GM18868 (cell line): ENCODE results near the gene OR1E1.
"Not testable (repeated sequence)": the region's sequence is repeated elsewhere in the genome, so short reads cannot be mapped to it uniquely, and the experiment has no call there.

Experiments
- ATAC-seq: cut with Tn5 transposase; IDR thresholded peaks from one replicate; pipeline ENCODE4 v1.9.1; 2021; ENCODE audit warnings: mild to moderate bottlenecking, moderate library complexity; ENCODE audit not compliant: unreplicated experiment

OR1E1 gene

GRCh38 chr17:3398310-3398709, at the start of gene OR1E1:
OR1E1 (minus strand) TSS chr17:3398410; CDS start chr17:3398410, 0 bp downstream.
- no peak for ATAC-seq

- no peak for ATAC-seq
Observed at GRCh38 chr17:3447625-3448024, 49.4 kb upstream of the OR1E1 start.

GRCh38 chr17:3440451-3440850, 42.2 kb upstream of the OR1E1 start:
- no peak for ATAC-seq

- no peak for ATAC-seq
Observed at GRCh38 chr17:3438368-3438767, 40.2 kb upstream of the OR1E1 start.

- ATAC-seq, result no peak
Observed at GRCh38 chr17:3433741-3434140, 35.5 kb upstream of the OR1E1 start, which contains the start of gene OR1E2. OR1E2 (minus strand) TSS chr17:3433841; CDS start chr17:3433841, 0 bp downstream.

- not testable (repeated sequence) for ATAC-seq
Observed at GRCh38 chr17:3433215-3433614, 35.0 kb upstream of the OR1E1 start.

- ATAC-seq, result no peak
Observed at GRCh38 chr17:3418222-3418621, 20.0 kb upstream of the OR1E1 start.

GRCh38 chr17:3415610-3416009, 17.4 kb upstream of the OR1E1 start:
- no peak for ATAC-seq

- not testable (repeated sequence) for ATAC-seq
Observed at GRCh38 chr17:3412216-3412615, 14.0 kb upstream of the OR1E1 start.

- ATAC-seq, result no peak
Observed at GRCh38 chr17:3411070-3411469, 12.9 kb upstream of the OR1E1 start, which contains the start of gene OR3A3. OR3A3 (plus strand) TSS chr17:3411370.

- not testable (repeated sequence) for ATAC-seq
Observed at GRCh38 chr17:3403856-3404255, 5.6 kb upstream of the OR1E1 start.

- ATAC-seq, result no peak
Observed at GRCh38 chr17:3401786-3402185, 3.6 kb upstream of the OR1E1 start.

- ATAC-seq, result no peak
Observed at GRCh38 chr17:3400055-3400454, 1.8 kb upstream of the OR1E1 start.

- ATAC-seq, result not testable (repeated sequence)
Observed at GRCh38 chr17:3397801-3398200, 409 bp downstream of the OR1E1 start.

- ATAC-seq, result no peak
Observed at GRCh38 chr17:3389791-3390190, 8.4 kb downstream of the OR1E1 start.

GRCh38 chr17:3385869-3386816, 12.1 kb downstream of the OR1E1 start, which contains the start of gene OR3A2:
OR3A2 (minus strand) TSS chr17:3386308.
- no peak for ATAC-seq

- ATAC-seq, result no peak
Observed at GRCh38 chr17:3381957-3382356, 16.3 kb downstream of the OR1E1 start.

GRCh38 chr17:3378321-3378720, 19.9 kb downstream of the OR1E1 start:
- ATAC-seq, result no peak

GRCh38 chr17:3371167-3371566, 27.0 kb downstream of the OR1E1 start:
- ATAC-seq, result not testable (repeated sequence)
